Mesodermal cell (in vitro differentiated cells): Measurements from ENCODE around the gene GPT2.

Experiments
- H3K27ac ChIP-seq: 2 replicates; pipeline ENCODE4 v1.7.0; 2013; ENCODE audit warnings: mild to moderate bottlenecking, low read depth, low read length, moderate library complexity; ENCODE audit not compliant: severe bottlenecking
- H3K36me3 ChIP-seq: 2 replicates; pipeline ENCODE4 v1.7.1; 2013; ENCODE audit warnings: mild to moderate bottlenecking, low read length, moderate library complexity; ENCODE audit not compliant: control insufficient read depth, insufficient read depth
- H3K4me1 ChIP-seq: one replicate; pipeline ENCODE4 v1.7.1; 2013; ENCODE audit warnings: mild to moderate bottlenecking, low read length; ENCODE audit not compliant: insufficient read depth, control insufficient read depth, poor library complexity, severe bottlenecking
- H3K4me3 ChIP-seq: 2 replicates; pipeline ENCODE4 v1.7.0; 2013; ENCODE audit warnings: low read length, control low read depth, mild to moderate bottlenecking; ENCODE audit not compliant: insufficient read depth, poor library complexity, severe bottlenecking; ENCODE audit errors: extremely low read depth
- H3K9me3 ChIP-seq: 2 replicates; pipeline ENCODE4 v1.7.1; 2013; ENCODE audit warnings: mild to moderate bottlenecking, low read length, moderate library complexity; ENCODE audit not compliant: control insufficient read depth
- WGBS, 2 experiments: methylation state at CpG; one replicate each; pipeline ENCODE4 v1.1.5; 2013; ENCODE audit warnings: missing lambda C conversion rate in 2 of 2; ENCODE audit not compliant: insufficient coverage in 2 of 2; 5-methylcytosine and 5-hydroxymethylcytosine counted together

GPT2 gene

GRCh38 chr16:46973996-46974324, 89.8 kb downstream of the GPT2 start:
- H3K4me3 ChIP-seq = peak overlapping the region; percentile 81
- H3K36me3 ChIP-seq = peaks cover 22% of the 10 kb centered on the region
- no peaks in the 10 kb centered on the region for H3K9me3 ChIP-seq
- WGBS, 2 experiments = 4 to 42% methylated on average over 3 to 9 of the region's 14 CpGs
- peak overlapping the region; percentile 93 for H3K27ac ChIP-seq
- H3K4me1 ChIP-seq = peaks cover 7% of the 10 kb centered on the region

DNA sequence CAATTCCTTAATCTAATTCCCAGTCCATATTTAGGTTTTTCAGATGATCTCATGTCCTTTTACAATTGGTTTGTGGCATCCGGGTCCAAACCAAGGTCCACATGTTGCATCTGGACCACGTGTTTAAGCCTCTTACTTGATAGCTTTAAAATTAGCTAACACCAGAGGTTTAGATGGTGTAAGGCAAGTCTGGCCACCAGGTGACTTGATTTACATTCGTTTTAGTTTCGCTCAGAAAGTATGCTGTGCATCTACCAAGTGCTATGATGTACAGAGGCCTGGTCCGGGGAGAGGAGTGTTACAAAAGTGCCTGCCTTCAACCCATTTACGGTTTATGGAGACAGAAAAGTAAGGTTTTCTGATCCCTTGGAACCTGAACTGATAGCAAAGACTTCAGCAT, 90.2 kb downstream of the GPT2 start:
- Histone ChIP-seq H3K27ac (no peak overlapping the region), H3K9me3 (no peaks in the 10 kb centered on the region)

GRCh38 chr16:46975165-46975564, 91.0 kb downstream of the GPT2 start:
- WGBS, 2 experiments = 97 to 100% methylated on average over 1 to 4 of the region's 11 CpGs
- peaks cover 7% of the 10 kb centered on the region for H3K4me1 ChIP-seq
- no peak overlapping the region for H3K27ac ChIP-seq
- H3K9me3 ChIP-seq = no peaks in the 10 kb centered on the region
- H3K4me3 ChIP-seq = no peak overlapping the region
- peaks cover 12% of the 10 kb centered on the region for H3K36me3 ChIP-seq

More for the DNA sequence above, 90.2 kb downstream of the GPT2 start:
- peaks cover 7% of the 10 kb centered on the region for H3K4me1 ChIP-seq
- peaks cover 18% of the 10 kb centered on the region for H3K36me3 ChIP-seq
- peak overlapping the region; percentile 81 for H3K4me3 ChIP-seq
- WGBS, 2 experiments = 83 to 86% methylated on average over 4 to 6 of the region's 6 CpGs

DNA sequence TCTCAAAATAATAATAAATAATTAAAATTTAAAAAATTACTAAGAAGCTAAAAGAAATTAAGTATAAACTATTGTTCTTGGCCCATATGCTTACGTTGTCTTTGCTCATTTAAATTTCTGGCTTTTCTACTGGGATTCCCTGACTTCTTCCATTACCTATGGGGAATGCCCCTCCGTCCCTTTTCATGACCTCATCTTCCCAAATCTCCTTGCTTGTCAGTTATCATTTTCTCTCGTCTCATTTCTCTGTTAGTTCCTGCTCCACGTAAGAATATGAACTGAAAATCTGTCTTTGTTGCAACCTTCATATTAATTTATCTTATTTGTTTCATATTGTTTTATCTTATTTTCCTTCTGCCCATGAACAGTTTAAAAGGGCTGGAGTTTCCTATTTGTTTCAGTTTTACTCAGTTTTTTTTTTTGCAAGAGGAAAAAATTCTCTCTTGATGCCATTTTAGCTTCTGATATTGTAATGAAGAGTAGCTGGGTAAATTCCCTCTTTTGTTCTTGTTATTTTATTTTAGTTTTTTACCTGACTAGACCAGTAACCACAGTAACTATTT, 91.8 kb downstream of the GPT2 start:
- H3K4me1 ChIP-seq = peaks cover 7% of the 10 kb centered on the region
- peaks cover 5% of the 10 kb centered on the region for H3K36me3 ChIP-seq
- no peak overlapping the region for H3K27ac ChIP-seq
- no peak overlapping the region for H3K4me3 ChIP-seq
- 88 to 93% methylated on average over 2 of the region's 4 CpGs for WGBS, 2 experiments
- no peaks in the 10 kb centered on the region for H3K9me3 ChIP-seq

DNA sequence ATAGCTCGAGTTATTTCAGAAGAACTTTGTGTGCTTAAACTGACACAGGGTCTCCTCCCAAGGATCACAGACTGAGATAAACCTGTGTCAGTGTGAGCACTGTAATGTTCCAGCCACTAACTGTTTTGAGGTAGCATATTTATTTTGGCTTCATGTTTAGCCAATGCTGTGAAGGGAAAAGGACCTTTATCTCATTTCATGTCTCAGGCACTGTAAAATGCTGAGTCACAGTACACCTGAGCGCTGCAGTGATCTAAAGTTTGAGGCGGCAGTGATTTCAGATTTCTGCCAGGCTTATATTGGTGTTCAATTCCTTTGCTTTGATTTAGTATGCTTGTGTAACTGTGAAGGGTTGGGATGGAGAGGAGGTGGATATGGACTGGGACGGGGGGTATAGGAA, 92.4 kb downstream of the GPT2 start:
- WGBS, 2 experiments = 88 to 100% methylated on average over 3 to 4 of the region's 4 CpGs
- Histone ChIP-seq H3K36me3 (no peaks in the 10 kb centered on the region), H3K4me1 (peaks cover 2% of the 10 kb centered on the region), H3K4me3 (no peak overlapping the region), H3K9me3 (no peaks in the 10 kb centered on the region), H3K27ac (no peak overlapping the region)
